SH-SY5Y (cell line): ENCODE data around the gene TRIM24.

Experiments used
- GATA2 ChIP-seq: IDR thresholded peaks from 2 replicates; pipeline ENCODE4 v1.6.1; 2011; ENCODE audit warnings: mild to moderate bottlenecking, low read depth, low read length
- GATA3 ChIP-seq: IDR thresholded peaks from 2 replicates; pipeline ENCODE4 v1.6.1; 2011; ENCODE audit warnings: low read depth, mild to moderate bottlenecking, low read length, moderate library complexity

DNA sequence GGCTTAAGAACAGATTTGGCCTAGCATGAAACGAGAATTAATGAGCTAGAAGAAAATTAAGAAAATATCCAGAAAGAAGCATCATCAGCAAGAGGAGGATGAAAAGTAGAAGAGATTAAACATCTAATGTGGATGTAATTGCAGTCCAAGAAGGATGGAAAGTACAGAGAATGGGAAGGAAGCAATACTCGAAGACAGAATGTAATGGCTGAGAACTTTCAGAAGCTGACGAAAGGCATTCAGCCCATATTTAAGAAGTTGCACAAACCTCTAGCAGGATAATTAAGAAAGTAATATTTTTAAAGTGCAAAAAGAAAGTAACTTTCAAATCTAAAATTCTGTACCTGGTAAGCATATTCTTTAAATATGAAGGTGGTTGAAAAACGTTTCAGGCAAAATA is 60.7 kb downstream of the TRIM24 start:
- TF ChIP-seq GATA2 (no peak), GATA3 (no peak)
